Prostate gland (tissue), 2 donors: ENCODE results near the gene SETD9. TPM values are rescaled to one million over a fixed set of nuclear protein-coding genes. Genes with fewer than 3 reads are reported as not detected.

Experiments used
- DNase-seq: peaks from one replicate; pipeline ENCODE4 v3.0.0-alpha.2; 2019; ENCODE audit warnings: low spot score
- H3K27ac ChIP-seq, 2 donors: fragments of 200-600 bp; sonication (generic); 2 replicates each; pipeline ENCODE4 v1.5.1; 2017 to 2019
- H3K27me3 ChIP-seq: fragments of 200-600 bp; sonication (generic); replicated peaks from 2 replicates; pipeline ENCODE4 v1.5.1; 2019; ENCODE audit not compliant: insufficient read depth
- H3K36me3 ChIP-seq, 2 donors: fragments of 200-600 bp; sonication (generic); 1 replicate in 1 of 2; 2 replicates in 1 of 2; pipeline versions ENCODE4 v1.5.1 to v1.8.1; 2017 to 2019
- H3K4me1 ChIP-seq: fragments of 200-600 bp; sonication (generic); replicated peaks from 2 replicates; pipeline ENCODE4 v1.5.1; 2019
- H3K4me3 ChIP-seq, 2 donors: fragments of 200-600 bp; sonication (generic); 2 replicates each; pipeline ENCODE4 v1.5.1; 2017 to 2019
- H3K9me3 ChIP-seq: fragments of 200-600 bp; sonication (generic); 2 replicates; pipeline ENCODE4 v1.5.1; 2017
- CTCF ChIP-seq, 4 experiments: fragments of 200-600 bp in 2 of 4; fragments of 450-650 bp in 2 of 4; sonication (generic) in 2 of 4; IDR thresholded peaks; 1 replicate in 3 of 4; 2 replicates in 1 of 4; pipeline ENCODE4 v1.5.1; 2016 to 2019; ENCODE audit warnings: antibody characterized with exemption in 4 of 4, mild to moderate bottlenecking in 2 of 4, moderate library complexity in 2 of 4
- POLR2A ChIP-seq: fragments of 450-650 bp; IDR thresholded peaks from one replicate; pipeline ENCODE4 v1.6.1; 2016; ENCODE audit warnings: antibody characterized with exemption, mild to moderate bottlenecking
- POLR2AphosphoS5 ChIP-seq: sonication (generic); formaldehyde crosslinking; IDR thresholded peaks from one replicate; pipeline ENCODE4 v1.6.1; 2017; ENCODE audit warnings: antibody characterized with exemption
- WGBS: methylation state at CpG from one replicate; pipeline ENCODE4 v1.1.5; 2018; 5-methylcytosine and 5-hydroxymethylcytosine counted together
- intact Hi-C: fragments of 100-400 bp; cut with DNase I; formaldehyde crosslinking; loops from one replicate; pipeline ENCODE4 v1.14.2; 2022
- total RNA-seq, 2 donors: library from RNA; depleted of rRNA; stranded (reverse); fragments of >200 nt; gene quantifications; one replicate each; pipeline ENCODE4 v1.1.0, GENCODE V29; 2016

The SETD9 gene
- total RNA-seq, 2 donors from 2014 or later: 10.7 to 20.3 TPM

GRCh38 chr5:56958595-56958994 lies 49.2 kb downstream of the SETD9 start:
- no peaks in the 10 kb centered on the region for H3K9me3 ChIP-seq
- no peak for TF ChIP-seq POLR2A
- no peak for TF ChIP-seq CTCF (IDR thresholded peaks at IDR 0.05)
- no peak for TF ChIP-seq POLR2AphosphoS5
- H3K4me3 ChIP-seq: no peak overlapping the region
- no peak overlapping the region for H3K27ac ChIP-seq
- no peaks in the 10 kb centered on the region for H3K4me1 ChIP-seq
- DNase-seq: no peak
- WGBS: 71% methylated on average over 2 of the region's 2 CpGs
- no peaks in the 10 kb centered on the region for H3K36me3 ChIP-seq
- peaks cover 2% of the 10 kb centered on the region for H3K27me3 ChIP-seq
- intact Hi-C loops: no loop called here

- 62% methylated on average over 4 of the region's 4 CpGs for WGBS
Observed at GRCh38 chr5:56959326-56959725, 49.9 kb downstream of the SETD9 start.

GRCh38 chr5:56961746-56962145 lies 52.4 kb downstream of the SETD9 start:
- H3K4me3 ChIP-seq: no peak overlapping the region
- TF ChIP-seq CTCF (IDR thresholded peaks at IDR 0.05) (no peak), POLR2A (no peak), POLR2AphosphoS5 (no peak)
- H3K4me1 ChIP-seq: no peaks in the 10 kb centered on the region
- WGBS: 87% methylated on average over 6 of the region's 6 CpGs
- H3K27ac ChIP-seq: no peak overlapping the region
- no peak for DNase-seq
- no peaks in the 10 kb centered on the region for H3K36me3 ChIP-seq
- intact Hi-C loops: no loop called here
- no peaks in the 10 kb centered on the region for H3K9me3 ChIP-seq
- peaks cover 2% of the 10 kb centered on the region for H3K27me3 ChIP-seq

More at GRCh38 chr5:56959326-56959725, 49.9 kb downstream of the SETD9 start:
- no peaks in the 10 kb centered on the region for H3K4me1 ChIP-seq
- intact Hi-C loops: no loop called here
- peaks cover 2% of the 10 kb centered on the region for H3K27me3 ChIP-seq
- no peaks in the 10 kb centered on the region for H3K36me3 ChIP-seq
- no peaks in the 10 kb centered on the region for H3K9me3 ChIP-seq
- TF ChIP-seq CTCF (IDR thresholded peaks at IDR 0.05) (no peak), POLR2AphosphoS5 (no peak), POLR2A (no peak)
- no peak overlapping the region for H3K4me3 ChIP-seq
- no peak for DNase-seq
- H3K27ac ChIP-seq: no peak overlapping the region

- intact Hi-C loops: no loop called here
- no peak overlapping the region for H3K27ac ChIP-seq
- peaks cover 2% of the 10 kb centered on the region for H3K27me3 ChIP-seq
- no peaks in the 10 kb centered on the region for H3K36me3 ChIP-seq
- TF ChIP-seq POLR2A (no peak), POLR2AphosphoS5 (no peak), CTCF (IDR thresholded peaks at IDR 0.05) (no peak)
- H3K4me3 ChIP-seq: no peak overlapping the region
- 38% methylated on average over 2 of the region's 2 CpGs for WGBS
- H3K9me3 ChIP-seq: no peaks in the 10 kb centered on the region
- no peak for DNase-seq
- no peaks in the 10 kb centered on the region for H3K4me1 ChIP-seq
Observed at GRCh38 chr5:56962286-56962685, 52.9 kb downstream of the SETD9 start.

- no peaks in the 10 kb centered on the region for H3K36me3 ChIP-seq
- peaks cover 2% of the 10 kb centered on the region for H3K27me3 ChIP-seq
- H3K9me3 ChIP-seq: no peaks in the 10 kb centered on the region
- intact Hi-C loops: no loop called here
- H3K27ac ChIP-seq: no peak overlapping the region
- TF ChIP-seq CTCF (IDR thresholded peaks at IDR 0.05) (no peak), POLR2A (no peak)
- no peak for DNase-seq
- H3K4me1 ChIP-seq: no peaks in the 10 kb centered on the region
- 59% methylated on average over 5 of the region's 5 CpGs for WGBS
- H3K4me3 ChIP-seq: no peak overlapping the region
Observed at GRCh38 chr5:56963246-56963645, 53.9 kb downstream of the SETD9 start.
